HepG2 (cell line): Measurements from ENCODE around the gene IRAK3. TPM values are rescaled to one million over a fixed set of nuclear protein-coding genes. Genes with fewer than 3 reads are reported as not detected.
A peak's percentile ranks its signal among the peaks of the same experiment; 100 is the strongest.
"Not testable (repeated sequence)": the region's sequence is repeated elsewhere in the genome, so short reads cannot be mapped to it uniquely, and the experiment has no call there.

ENCODE experiments used
- ATAC-seq: fragments of 200-7000 bp; cut with Tn5 transposase; 3 replicates; pipeline ENCODE4 v1.9.1; 2020; ENCODE audit warnings: mild to moderate bottlenecking, moderate library complexity
- BruUV-seq: library from RNA; stranded (reverse); fragments of 400-500 nt; replicated peaks from 2 replicates; lab custom pipeline; 2021; lab: Mats Ljungman, UMichigan
- CTCF ChIA-PET: fragments of 300-600 bp; formaldehyde crosslinking; extraction: SDS; loops from one replicate; lab custom pipeline; 2021; ENCODE audit warnings: low total read pairs, inconsistent platforms, low intra/inter-chr PET ratio; lab: Yijun Ruan, JAX
- POLR2A ChIA-PET: fragments of 350-600 bp; sonication (Branson Sonifier 250); formaldehyde crosslinking; loops from one replicate; lab custom pipeline; 2020; ENCODE audit warnings: antibody characterized with exemption, inconsistent platforms; lab: Yijun Ruan, JAX
- DNase-seq: peaks from one replicate; pipeline ENCODE4 v3.0.0-alpha.2; 2015; ENCODE audit warnings: low spot score
- FAIRE-seq: peaks from 3 replicates; lab custom pipeline; 2011; peaks lifted over from hg19 to GRCh38; lab: Jason Lieb, UNC
- H2AFZ ChIP-seq: one replicate; pipeline ENCODE4 v1.6.1; 2011; ENCODE audit warnings: low read length, inconsistent platforms
- H3K27ac ChIP-seq: fragments of 300-600 bp; 3 replicates; pipeline ENCODE4 v1.8.0; 2011; ENCODE audit warnings: mixed run types, mild to moderate bottlenecking, mixed read lengths, low read length, inconsistent platforms; ENCODE audit not compliant: insufficient read depth; ENCODE audit errors: extremely low read length
- H3K27me3 ChIP-seq, 2 experiments: fragments of 200-600 bp in 1 of 2; 2 replicates in 1 of 2; 3 replicates in 1 of 2; pipeline versions ENCODE4 v1.6.0 to v1.8.0; 2011; ENCODE audit warnings: low read length in 2 of 2, mild to moderate bottlenecking in 2 of 2, moderate library complexity in 2 of 2, inconsistent platforms in 1 of 2; ENCODE audit not compliant: insufficient read depth in 2 of 2, control insufficient read depth in 1 of 2
- H3K36me3 ChIP-seq, 2 experiments: fragments of 200-600 bp in 1 of 2; replicated peaks in 1 of 2; 2 replicates in 1 of 2; 3 replicates in 1 of 2; pipeline versions ENCODE4 v1.5.1 to v1.8.0; 2011; ENCODE audit warnings: low read length in 2 of 2, inconsistent platforms in 1 of 2; ENCODE audit not compliant: insufficient read depth in 2 of 2, control insufficient read depth in 1 of 2
- H3K4me1 ChIP-seq: 2 replicates; pipeline ENCODE4 v1.5.1; 2012; ENCODE audit warnings: low read length, inconsistent platforms; ENCODE audit not compliant: insufficient read depth
- H3K4me2 ChIP-seq: 2 replicates; pipeline ENCODE4 v1.6.0; 2011; ENCODE audit warnings: low read depth, low read length, inconsistent platforms
- H3K4me3 ChIP-seq, 3 experiments: fragments of 200-600 bp in 1 of 3; sonication (generic), shearing (Covaris generic) in 1 of 3; replicated peaks in 1 of 3; 2 replicates each; pipeline ENCODE4 v1.5.1; 2011 to 2016; ENCODE audit warnings: low read length in 3 of 3, inconsistent platforms in 2 of 3, low read depth in 2 of 3, mild to moderate bottlenecking in 2 of 3, control low read depth in 1 of 3, mixed read lengths in 1 of 3; ENCODE audit not compliant: insufficient read depth in 1 of 3
- H3K79me2 ChIP-seq: one replicate; pipeline ENCODE4 v1.6.1; 2011; ENCODE audit warnings: low read length, inconsistent platforms; ENCODE audit not compliant: insufficient read depth
- H3K9ac ChIP-seq: 2 replicates; pipeline ENCODE4 v1.6.0; 2011; ENCODE audit warnings: mild to moderate bottlenecking, low read depth, low read length, inconsistent platforms; ENCODE audit not compliant: insufficient read depth
- H3K9me3 ChIP-seq: 2 replicates; pipeline ENCODE4 v1.5.1; 2012; ENCODE audit warnings: mild to moderate bottlenecking, low read length
- H4K20me1 ChIP-seq: 2 replicates; pipeline ENCODE4 v1.6.0; 2011; ENCODE audit warnings: inconsistent platforms, mild to moderate bottlenecking, low read length, moderate library complexity; ENCODE audit not compliant: insufficient read depth
- NR2F6 ChIP-seq, 2 experiments: IDR thresholded peaks; 2 replicates each; pipeline ENCODE4 v1.6.1; 2016; ENCODE audit warnings: antibody characterized with exemption in 1 of 2, mild to moderate bottlenecking in 1 of 2
- WIZ ChIP-seq: sonication (generic); formaldehyde crosslinking; IDR thresholded peaks from 2 replicates; pipeline ENCODE4 v1.5.1; 2020; ENCODE audit warnings: mild to moderate bottlenecking, missing genetic modification reagents
- ZNF605 ChIP-seq: sonication (generic); formaldehyde crosslinking; IDR thresholded peaks from 2 replicates; pipeline ENCODE4 v1.8.0; 2022; ENCODE audit warnings: mild to moderate bottlenecking, missing genetic modification reagents
- ZNF770 ChIP-seq: sonication (generic); formaldehyde crosslinking; IDR thresholded peaks from 2 replicates; pipeline ENCODE4 v1.5.0; 2020; ENCODE audit warnings: mild to moderate bottlenecking, missing genetic modification reagents
- WGBS: methylation state at CpG from one replicate; pipeline ENCODE4 v1.1.6; 2017; ENCODE audit warnings: low lambda C conversion rate; 5-methylcytosine and 5-hydroxymethylcytosine counted together
- in situ Hi-C: cut with HindIII; loops from 2 replicates; pipeline ENCODE4 v1.10.0; 2017; ENCODE audit warnings: low pct_unique_long_range_greater_than_20kb; ENCODE audit not compliant: extremely low pct_ligation_motif_present
- intact Hi-C: fragments of 100-400 bp; cut with micrococcal nuclease; formaldehyde crosslinking; loops from one replicate; pipeline ENCODE4 v1.10.0; 2022; ENCODE audit not compliant: unreplicated experiment
- polyA plus RNA-seq, 8 experiments: library from polyadenylated mRNA; depleted of rRNA in 3 of 8; stranded (reverse) in 7 of 8; unstranded in 1 of 8; fragments of >200 nt; fragmentation: Illumina TruSeq in 4 of 8; extraction: Trizol in 4 of 8; gene quantifications; 2 replicates each; pipeline versions ENCODE4 v1.2.1 to v1.2.3, GENCODE V29; 2011 to 2016; ENCODE audit warnings: low read depth in 4 of 8, missing spikeins in 1 of 8, mixed read lengths in 1 of 8; ENCODE audit not compliant: insufficient read depth in 1 of 8
- total RNA-seq, 5 experiments: library from RNA; depleted of rRNA; stranded (reverse); fragments of >200 nt; fragmentation: Illumina TruSeq; extraction: Trizol; gene quantifications; 2 replicates each; pipeline ENCODE4 v1.2.3, GENCODE V29; 2016; ENCODE audit warnings: low read depth in 1 of 5
- TF ChIP-seq, protein P1 (sequence below): IDR thresholded peaks from 2 replicates; pipeline ENCODE4 v1.6.1; 2016; ENCODE audit warnings: mild to moderate bottlenecking
- TF ChIP-seq, protein P2 (sequence below): sonication (generic); formaldehyde crosslinking; IDR thresholded peaks from 2 replicates; pipeline ENCODE4 v1.4.0; 2020; ENCODE audit warnings: mild to moderate bottlenecking, missing genetic modification reagents

IRAK3 gene
- total and polyA plus RNA-seq, 2 of the 13 experiments (the other 11 are each of a cell fraction or from before 2014, with no cell fraction given), result 0.01 TPM; not detected in 1

GRCh38 chr12:66302827-66303169, 113.8 kb downstream of the IRAK3 start:
- DNase-seq (no peak), ATAC-seq (no peak), FAIRE-seq (no peak)
- ChIA-PET CTCF (no interaction called here), POLR2A (interaction anchor here (0.6 to 1.6 kb wide), 8 partner anchors 8 to 133 kb away, joined by 3 to 17 read pairs (median 3); partner anchors contain the start of gene TMBIM4)
- intact Hi-C loops, result no loop called here
- BruUV-seq, result TSS peak; percentile 80
- 0 out of 2 replicates have a peak, but pooled peaks have one; percentile 11 for TF ChIP-seq ZNF605
- TF ChIP-seq WIZ (CRISPR knock-in tag), result 0 out of 2 replicates have a peak, but pooled peaks have one; percentile 4
- TF ChIP-seq, protein P1, sequence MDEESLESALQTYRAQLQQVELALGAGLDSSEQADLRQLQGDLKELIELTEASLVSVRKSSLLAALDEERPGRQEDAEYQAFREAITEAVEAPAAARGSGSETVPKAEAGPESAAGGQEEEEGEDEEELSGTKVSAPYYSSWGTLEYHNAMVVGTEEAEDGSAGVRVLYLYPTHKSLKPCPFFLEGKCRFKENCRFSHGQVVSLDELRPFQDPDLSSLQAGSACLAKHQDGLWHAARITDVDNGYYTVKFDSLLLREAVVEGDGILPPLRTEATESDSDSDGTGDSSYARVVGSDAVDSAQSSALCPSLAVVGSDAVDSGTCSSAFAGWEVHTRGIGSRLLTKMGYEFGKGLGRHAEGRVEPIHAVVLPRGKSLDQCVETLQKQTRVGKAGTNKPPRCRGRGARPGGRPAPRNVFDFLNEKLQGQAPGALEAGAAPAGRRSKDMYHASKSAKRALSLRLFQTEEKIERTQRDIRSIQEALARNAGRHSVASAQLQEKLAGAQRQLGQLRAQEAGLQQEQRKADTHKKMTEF (CRISPR knock-in tag), result no peak
- TF ChIP-seq NR2F6 (IDR thresholded peaks at IDR 0.05), result no peak
- no peak for TF ChIP-seq NR2F6 (CRISPR knock-in tag; IDR thresholded peaks at IDR 0.05)
- TF ChIP-seq, protein P2, sequence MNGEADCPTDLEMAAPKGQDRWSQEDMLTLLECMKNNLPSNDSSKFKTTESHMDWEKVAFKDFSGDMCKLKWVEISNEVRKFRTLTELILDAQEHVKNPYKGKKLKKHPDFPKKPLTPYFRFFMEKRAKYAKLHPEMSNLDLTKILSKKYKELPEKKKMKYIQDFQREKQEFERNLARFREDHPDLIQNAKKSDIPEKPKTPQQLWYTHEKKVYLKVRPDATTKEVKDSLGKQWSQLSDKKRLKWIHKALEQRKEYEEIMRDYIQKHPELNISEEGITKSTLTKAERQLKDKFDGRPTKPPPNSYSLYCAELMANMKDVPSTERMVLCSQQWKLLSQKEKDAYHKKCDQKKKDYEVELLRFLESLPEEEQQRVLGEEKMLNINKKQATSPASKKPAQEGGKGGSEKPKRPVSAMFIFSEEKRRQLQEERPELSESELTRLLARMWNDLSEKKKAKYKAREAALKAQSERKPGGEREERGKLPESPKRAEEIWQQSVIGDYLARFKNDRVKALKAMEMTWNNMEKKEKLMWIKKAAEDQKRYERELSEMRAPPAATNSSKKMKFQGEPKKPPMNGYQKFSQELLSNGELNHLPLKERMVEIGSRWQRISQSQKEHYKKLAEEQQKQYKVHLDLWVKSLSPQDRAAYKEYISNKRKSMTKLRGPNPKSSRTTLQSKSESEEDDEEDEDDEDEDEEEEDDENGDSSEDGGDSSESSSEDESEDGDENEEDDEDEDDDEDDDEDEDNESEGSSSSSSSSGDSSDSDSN, result 0 out of 2 replicates have a peak, but pooled peaks have one; percentile 3
- TF ChIP-seq ZNF770 (CRISPR knock-in tag), result 0 out of 2 replicates have a peak, but pooled peaks have one; percentile 2
- Histone ChIP-seq H3K4me1 (peaks cover 25% of the 10 kb centered on the region), H3K79me2 (no peaks in the 10 kb centered on the region), H3K27ac (peak overlapping the region; percentile 65), H3K4me3 (peak overlapping the region; percentile 75 to 89 (median 77)), H4K20me1 (no peaks in the 10 kb centered on the region), H3K9ac (peak overlapping the region; percentile 78), H3K4me2 (peak overlapping the region; percentile 89), H3K36me3 (no peaks in the 10 kb centered on the region), H2AFZ (peak overlapping the region; percentile 91), H3K27me3 (0 out of 5 replicates have a peak, but pooled peaks cover 0 to 5% of the 10 kb centered on the region in 2 experiments), H3K9me3 (no peaks in the 10 kb centered on the region)
- WGBS, result 51% methylated on average over 5 of the region's 6 CpGs
- in situ Hi-C loops, result no loop called here

DNA sequence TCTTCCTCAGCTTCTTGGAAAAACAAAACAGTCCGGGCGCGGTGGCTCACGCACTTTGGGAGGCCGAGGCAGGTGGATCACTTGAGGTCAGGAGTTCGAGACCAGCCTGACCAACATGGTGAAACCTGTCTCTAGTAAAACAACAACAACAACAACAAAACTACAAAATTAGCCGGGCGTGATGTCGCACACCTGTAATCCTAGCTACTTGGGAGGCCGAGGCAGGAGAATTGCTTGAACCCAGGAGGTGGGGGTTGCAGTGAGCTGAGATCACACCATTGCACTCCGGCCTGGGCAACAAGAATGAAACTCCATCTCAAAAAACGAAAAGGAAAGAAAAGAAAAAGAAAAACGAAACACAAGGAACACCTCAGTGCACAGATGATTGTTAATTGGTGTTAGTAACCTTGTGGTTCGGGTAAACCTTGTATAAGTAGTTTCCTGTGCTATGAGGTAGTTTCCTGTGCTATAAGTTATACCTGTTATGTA, 114.3 kb downstream of the IRAK3 start:
- H4K20me1 ChIP-seq, BruUV-seq, CTCF ChIA-PET, H3K79me2 ChIP-seq, H3K27me3 ChIP-seq, intact Hi-C loops, ATAC-seq, H3K9ac ChIP-seq, H3K9me3 ChIP-seq, H3K27ac ChIP-seq, H3K36me3 ChIP-seq, H2AFZ ChIP-seq, DNase-seq, FAIRE-seq, in situ Hi-C loops: not testable (repeated sequence)
- POLR2A ChIA-PET, result interaction anchor here (1.1 kb wide), 1 partner anchor 9 kb away, joined by 3 read pairs; no protein-coding TSS in a partner anchor
- Histone ChIP-seq H3K4me2 (peak overlapping the region; percentile 89), H3K4me3 (peak overlapping the region in 1 of 3 experiments; percentile 89; a peak in 2 of 6 replicates), H3K4me1 (peaks cover 25% of the 10 kb centered on the region)
- 93% methylated on average over 14 of the region's 14 CpGs for WGBS
